NT2/D1 (cell line): ENCODE measurements around the gene DCC.

Experiments used
- SUZ12 ChIP-seq: IDR thresholded peaks from 2 replicates; pipeline ENCODE4 v1.6.1; 2011; ENCODE audit not compliant: insufficient read length, insufficient read depth; ENCODE audit errors: extremely low read depth
- YY1 ChIP-seq: IDR thresholded peaks from 2 replicates; pipeline ENCODE4 v1.6.1; 2011; ENCODE audit not compliant: insufficient read length, insufficient read depth

GRCh38 chr18:52541056-52541455 lies 201.1 kb downstream of the DCC start:
- TF ChIP-seq SUZ12 (no peak), YY1 (no peak)
